ENCODE data around the gene HADHB.

HADHB gene

GRCh38 chr2:26270373-26270772 lies 25.6 kb downstream of the HADHB start:
- Histone ChIP-seq H3K9ac (ENCODE audit: low read length in 2 of 2) (no peak overlapping the region), H3K4me3 (ENCODE audit: low read length in 2 of 2) (no peak overlapping the region), H3K27me3 (ENCODE audit: control insufficient read depth in 1 of 2, insufficient read depth in 2 of 2, low read length in 2 of 2) (no peaks in the 10 kb centered on the region), H3K36me3 (ENCODE audit: control insufficient read depth in 2 of 2, insufficient read depth in 2 of 2, low read length in 2 of 2) (peaks cover under 1 to 7% of the 10 kb centered on the region in 2 donors), H3K27ac (ENCODE audit: low read length) (no peak overlapping the region), H3K4me1 (ENCODE audit: control insufficient read depth, insufficient read depth, low read length) (peaks cover 7% of the 10 kb centered on the region), H3K9me3 (ENCODE audit: control insufficient read depth in 2 of 2, low read length in 2 of 2) (no peaks in the 10 kb centered on the region)

- Histone ChIP-seq H3K27me3 (ENCODE audit: control insufficient read depth in 1 of 2, insufficient read depth in 2 of 2, low read length in 2 of 2) (no peaks in the 10 kb centered on the region), H3K4me1 (ENCODE audit: control insufficient read depth, insufficient read depth, low read length) (peaks cover 7% of the 10 kb centered on the region), H3K9ac (ENCODE audit: low read length in 2 of 2) (peak overlapping the region in 1 of 2 donors; percentile 56), H3K9me3 (ENCODE audit: control insufficient read depth in 2 of 2, low read length in 2 of 2) (no peaks in the 10 kb centered on the region), H3K4me3 (ENCODE audit: low read length in 2 of 2) (no peak overlapping the region), H3K27ac (ENCODE audit: low read length) (peak overlapping the region; percentile 69), H3K36me3 (ENCODE audit: control insufficient read depth in 2 of 2, insufficient read depth in 2 of 2, low read length in 2 of 2) (peaks cover 15 to 16% of the 10 kb centered on the region in 2 donors)
Observed at GRCh38 chr2:26273501-26273900, 28.8 kb downstream of the HADHB start.

- Histone ChIP-seq H3K4me1 (ENCODE audit: control insufficient read depth, insufficient read depth, low read length) (peaks cover 7% of the 10 kb centered on the region), H3K27me3 (ENCODE audit: control insufficient read depth in 1 of 2, insufficient read depth in 2 of 2, low read length in 2 of 2) (no peaks in the 10 kb centered on the region), H3K9ac (ENCODE audit: low read length in 2 of 2) (peak overlapping the region in 1 of 2 donors; percentile 32), H3K36me3 (ENCODE audit: control insufficient read depth in 2 of 2, insufficient read depth in 2 of 2, low read length in 2 of 2) (peaks cover 19 to 23% of the 10 kb centered on the region in 2 donors), H3K9me3 (ENCODE audit: control insufficient read depth in 2 of 2, low read length in 2 of 2) (no peaks in the 10 kb centered on the region), H3K4me3 (ENCODE audit: low read length in 2 of 2) (peak overlapping the region; percentile 10 to 37), H3K27ac (ENCODE audit: low read length) (peak overlapping the region; percentile 69)
Observed at GRCh38 chr2:26274058-26274613, 29.4 kb downstream of the HADHB start.

- Histone ChIP-seq H3K4me3 (ENCODE audit: low read length in 2 of 2) (no peak overlapping the region), H3K4me1 (ENCODE audit: control insufficient read depth, insufficient read depth, low read length) (peaks cover 7% of the 10 kb centered on the region), H3K27me3 (ENCODE audit: control insufficient read depth in 1 of 2, insufficient read depth in 2 of 2, low read length in 2 of 2) (no peaks in the 10 kb centered on the region), H3K27ac (ENCODE audit: low read length) (no peak overlapping the region), H3K9ac (ENCODE audit: low read length in 2 of 2) (no peak overlapping the region), H3K36me3 (ENCODE audit: control insufficient read depth in 2 of 2, insufficient read depth in 2 of 2, low read length in 2 of 2) (peaks cover 31 to 35% of the 10 kb centered on the region in 2 donors), H3K9me3 (ENCODE audit: control insufficient read depth in 2 of 2, low read length in 2 of 2) (no peaks in the 10 kb centered on the region)
Observed at GRCh38 chr2:26276484-26277227, 31.9 kb downstream of the HADHB start.

DNA sequence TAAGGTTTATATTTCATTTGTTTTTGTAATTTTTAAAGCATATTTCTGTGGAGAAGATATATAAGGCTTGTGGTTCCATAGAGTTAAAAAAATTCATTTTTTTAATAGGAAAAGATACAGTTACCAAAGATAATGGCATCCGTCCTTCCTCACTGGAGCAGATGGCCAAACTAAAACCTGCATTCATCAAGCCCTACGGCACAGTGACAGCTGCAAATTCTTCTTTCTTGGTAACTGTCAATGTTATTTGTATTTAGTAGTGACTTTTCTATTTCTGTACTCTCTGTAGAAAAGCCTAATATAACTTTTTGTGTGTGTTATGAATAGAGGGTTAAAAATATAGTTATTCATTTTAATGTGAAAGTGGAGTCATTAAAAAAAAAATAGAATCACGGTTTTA lies 35.1 kb downstream of the HADHB start:
- Histone ChIP-seq H3K9ac (ENCODE audit: low read length in 2 of 2) (no peak overlapping the region), H3K4me3 (ENCODE audit: low read length in 2 of 2) (no peak overlapping the region), H3K27me3 (ENCODE audit: control insufficient read depth in 1 of 2, insufficient read depth in 2 of 2, low read length in 2 of 2) (no peaks in the 10 kb centered on the region), H3K4me1 (ENCODE audit: control insufficient read depth, insufficient read depth, low read length) (no peaks in the 10 kb centered on the region), H3K27ac (ENCODE audit: low read length) (no peak overlapping the region), H3K9me3 (ENCODE audit: control insufficient read depth in 2 of 2, low read length in 2 of 2) (no peaks in the 10 kb centered on the region), H3K36me3 (ENCODE audit: control insufficient read depth in 2 of 2, insufficient read depth in 2 of 2, low read length in 2 of 2) (peaks cover 36 to 44% of the 10 kb centered on the region in 2 donors)

- no peaks in the 10 kb centered on the region for H3K27me3 ChIP-seq (ENCODE audit: control insufficient read depth in 1 of 2, insufficient read depth in 2 of 2, low read length in 2 of 2)
- no peak overlapping the region for H3K9ac ChIP-seq (ENCODE audit: low read length in 2 of 2)
- peaks cover 34 to 46% of the 10 kb centered on the region in 2 donors for H3K36me3 ChIP-seq (ENCODE audit: control insufficient read depth in 2 of 2, insufficient read depth in 2 of 2, low read length in 2 of 2)
- H3K9me3 ChIP-seq (ENCODE audit: control insufficient read depth in 2 of 2, low read length in 2 of 2), result no peaks in the 10 kb centered on the region
- H3K27ac ChIP-seq (ENCODE audit: low read length), result no peak overlapping the region
- H3K4me1 ChIP-seq (ENCODE audit: control insufficient read depth, insufficient read depth, low read length), result no peaks in the 10 kb centered on the region
- no peak overlapping the region for H3K4me3 ChIP-seq (ENCODE audit: low read length in 2 of 2)
Observed at GRCh38 chr2:26281226-26281625, 36.5 kb downstream of the HADHB start.

DNA sequence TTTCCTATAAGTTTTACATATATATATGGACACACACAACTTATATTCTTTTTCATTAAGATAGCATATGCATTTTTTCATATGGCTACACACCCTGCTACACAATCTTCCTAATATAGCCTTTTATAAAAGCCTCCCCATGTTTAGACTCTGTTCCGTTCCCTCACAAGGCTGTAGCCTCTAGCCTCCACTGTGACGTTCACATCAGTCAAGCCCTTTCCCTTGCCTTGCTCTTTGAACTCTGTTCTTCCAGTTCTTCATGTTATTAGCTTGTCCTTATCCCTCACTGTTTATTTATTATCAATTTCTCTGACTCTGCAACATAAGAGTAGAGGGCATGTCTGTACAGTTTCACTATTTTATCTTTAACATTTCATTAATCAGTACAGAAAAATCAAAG lies 38.9 kb downstream of the HADHB start:
- H3K4me3 ChIP-seq (ENCODE audit: low read length in 2 of 2), result no peak overlapping the region
- peaks cover 34 to 42% of the 10 kb centered on the region in 2 donors for H3K36me3 ChIP-seq (ENCODE audit: control insufficient read depth in 2 of 2, insufficient read depth in 2 of 2, low read length in 2 of 2)
- H3K9ac ChIP-seq (ENCODE audit: low read length in 2 of 2), result no peak overlapping the region
- no peaks in the 10 kb centered on the region for H3K27me3 ChIP-seq (ENCODE audit: control insufficient read depth in 1 of 2, insufficient read depth in 2 of 2, low read length in 2 of 2)
- no peak overlapping the region for H3K27ac ChIP-seq (ENCODE audit: low read length)
- no peaks in the 10 kb centered on the region for H3K4me1 ChIP-seq (ENCODE audit: control insufficient read depth, insufficient read depth, low read length)
- no peaks in the 10 kb centered on the region for H3K9me3 ChIP-seq (ENCODE audit: control insufficient read depth in 2 of 2, low read length in 2 of 2)

DNA sequence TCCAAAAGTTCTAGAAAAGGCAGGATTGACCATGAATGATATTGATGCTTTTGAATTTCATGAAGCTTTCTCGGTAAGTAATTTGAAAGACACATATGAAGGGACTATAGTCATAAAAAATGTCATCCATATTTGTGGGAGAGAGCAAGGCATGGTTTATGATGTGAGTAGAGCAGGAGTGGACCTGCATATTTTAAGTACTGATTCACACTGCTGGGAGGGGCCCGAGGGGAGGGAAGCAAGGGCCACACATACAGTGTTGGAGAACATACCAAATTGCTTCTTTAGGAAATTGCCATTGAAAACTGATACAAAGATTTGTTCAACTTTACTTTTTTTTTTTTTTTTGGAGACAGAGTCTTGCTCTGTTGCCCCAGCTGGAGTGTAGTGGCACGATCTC lies 39.4 kb downstream of the HADHB start:
- no peak overlapping the region for H3K4me3 ChIP-seq (ENCODE audit: low read length in 2 of 2)
- H3K27ac ChIP-seq (ENCODE audit: low read length), result no peak overlapping the region
- H3K9me3 ChIP-seq (ENCODE audit: control insufficient read depth in 2 of 2, low read length in 2 of 2), result no peaks in the 10 kb centered on the region
- H3K36me3 ChIP-seq (ENCODE audit: control insufficient read depth in 2 of 2, insufficient read depth in 2 of 2, low read length in 2 of 2), result peaks cover 29 to 40% of the 10 kb centered on the region in 2 donors
- H3K4me1 ChIP-seq (ENCODE audit: control insufficient read depth, insufficient read depth, low read length), result no peaks in the 10 kb centered on the region
- no peaks in the 10 kb centered on the region for H3K27me3 ChIP-seq (ENCODE audit: control insufficient read depth in 1 of 2, insufficient read depth in 2 of 2, low read length in 2 of 2)
- H3K9ac ChIP-seq (ENCODE audit: low read length in 2 of 2), result no peak overlapping the region

DNA sequence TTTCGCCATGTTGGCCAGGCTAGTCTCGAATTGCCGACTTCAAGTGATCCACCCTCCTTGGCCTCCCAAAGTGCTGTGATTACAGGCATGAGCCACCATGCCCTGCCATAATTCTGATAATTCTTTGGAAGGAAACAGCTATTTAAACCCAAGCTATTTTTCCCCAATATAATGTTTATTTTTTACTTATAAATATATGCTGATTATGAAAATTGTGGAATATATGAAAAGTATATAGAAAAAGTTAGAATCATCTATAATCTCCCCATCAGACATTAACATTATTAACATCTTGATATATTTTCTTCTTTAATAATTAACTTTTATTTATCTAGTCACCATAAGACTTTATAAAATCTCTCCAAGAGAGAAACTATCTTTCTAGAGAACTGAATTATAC lies 41.2 kb downstream of the HADHB start:
- no peak overlapping the region for H3K9ac ChIP-seq (ENCODE audit: low read length in 2 of 2)
- no peaks in the 10 kb centered on the region for H3K9me3 ChIP-seq (ENCODE audit: control insufficient read depth in 2 of 2, low read length in 2 of 2)
- no peaks in the 10 kb centered on the region for H3K27me3 ChIP-seq (ENCODE audit: control insufficient read depth in 1 of 2, insufficient read depth in 2 of 2, low read length in 2 of 2)
- H3K27ac ChIP-seq (ENCODE audit: low read length), result no peak overlapping the region
- no peak overlapping the region for H3K4me3 ChIP-seq (ENCODE audit: low read length in 2 of 2)
- peaks cover 26 to 34% of the 10 kb centered on the region in 2 donors for H3K36me3 ChIP-seq (ENCODE audit: control insufficient read depth in 2 of 2, insufficient read depth in 2 of 2, low read length in 2 of 2)
- H3K4me1 ChIP-seq (ENCODE audit: control insufficient read depth, insufficient read depth, low read length), result no peaks in the 10 kb centered on the region

- no peaks in the 10 kb centered on the region for H3K4me1 ChIP-seq (ENCODE audit: control insufficient read depth, insufficient read depth, low read length)
- H3K36me3 ChIP-seq (ENCODE audit: control insufficient read depth in 2 of 2, insufficient read depth in 2 of 2, low read length in 2 of 2), result peaks cover 16 to 19% of the 10 kb centered on the region in 2 donors
- no peak overlapping the region for H3K4me3 ChIP-seq (ENCODE audit: low read length in 2 of 2)
- no peaks in the 10 kb centered on the region for H3K27me3 ChIP-seq (ENCODE audit: control insufficient read depth in 1 of 2, insufficient read depth in 2 of 2, low read length in 2 of 2)
- H3K9me3 ChIP-seq (ENCODE audit: control insufficient read depth in 2 of 2, low read length in 2 of 2), result no peaks in the 10 kb centered on the region
- H3K27ac ChIP-seq (ENCODE audit: low read length), result no peak overlapping the region
- no peak overlapping the region for H3K9ac ChIP-seq (ENCODE audit: low read length in 2 of 2)
Observed at GRCh38 chr2:26290001-26290400, 45.3 kb downstream of the HADHB start.

- Histone ChIP-seq H3K27ac (ENCODE audit: low read length) (no peak overlapping the region), H3K4me3 (ENCODE audit: low read length in 2 of 2) (no peak overlapping the region), H3K4me1 (ENCODE audit: control insufficient read depth, insufficient read depth, low read length) (no peaks in the 10 kb centered on the region)
Observed at GRCh38 chr2:26292646-26293045, 47.9 kb downstream of the HADHB start.

More at GRCh38 chr2:26292646-26293045, 47.9 kb downstream of the HADHB start:
- H3K9ac ChIP-seq (ENCODE audit: low read length in 2 of 2), result no peak overlapping the region
- H3K27me3 ChIP-seq (ENCODE audit: control insufficient read depth in 1 of 2, insufficient read depth in 2 of 2, low read length in 2 of 2), result no peaks in the 10 kb centered on the region
- H3K36me3 ChIP-seq (ENCODE audit: control insufficient read depth in 2 of 2, insufficient read depth in 2 of 2, low read length in 2 of 2), result peaks cover 7 to 8% of the 10 kb centered on the region in 2 donors
- H3K9me3 ChIP-seq (ENCODE audit: control insufficient read depth in 2 of 2, low read length in 2 of 2), result no peaks in the 10 kb centered on the region
